ENCODE results near the gene PTH1R.

The PTH1R gene

DNA sequence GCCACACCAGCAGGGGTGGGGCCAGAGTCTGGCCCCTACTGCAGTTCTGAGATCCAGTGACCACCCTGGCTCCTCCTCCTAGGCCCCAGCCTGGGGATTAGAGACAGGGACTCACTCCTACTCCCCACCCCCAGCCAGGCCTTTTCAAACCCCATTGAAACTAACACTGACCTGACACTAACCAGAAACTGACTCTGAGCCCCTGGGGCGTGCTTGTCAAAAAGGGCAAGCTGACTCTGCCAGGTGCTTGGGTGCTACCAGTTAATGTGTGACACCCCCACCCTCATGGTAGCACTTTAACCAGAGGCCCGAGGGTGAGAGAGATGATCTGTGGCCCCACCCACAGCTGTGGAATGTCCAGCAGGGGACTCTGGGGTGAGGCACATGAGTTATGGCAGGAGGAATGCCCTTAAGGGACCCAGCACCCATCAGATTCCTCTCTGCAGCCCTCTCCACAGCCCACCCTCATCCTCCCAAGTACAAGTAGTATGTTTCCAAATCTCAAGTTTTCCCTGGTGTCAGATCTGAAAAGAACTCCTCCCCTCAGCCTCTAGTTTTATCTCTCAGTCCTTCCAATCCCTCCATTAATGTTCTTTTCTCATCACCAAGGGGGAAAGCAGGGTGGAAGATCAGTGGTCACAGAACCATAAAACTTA, 1.4 kb downstream of the PTH1R start:
- Histone ChIP-seq H3K27ac (ENCODE audit: low read length) (no peak overlapping the region), H3K4me1 (ENCODE audit: control insufficient read depth in 1 of 2, insufficient read depth in 2 of 2, low read length in 2 of 2) (peaks cover 0 to 19% of the 10 kb centered on the region in 2 donors), H3K27me3 (ENCODE audit: low read depth, low read length) (peaks cover 12% of the 10 kb centered on the region), H3K4me3 (ENCODE audit: low read depth in 1 of 2, low read length in 2 of 2) (no peak overlapping the region), H3K9me3 (ENCODE audit: control insufficient read depth in 1 of 2, low read length in 2 of 2) (no peaks in the 10 kb centered on the region), H3K36me3 (ENCODE audit: control insufficient read depth in 1 of 2, insufficient read depth in 2 of 2, low read length in 2 of 2) (no peaks in the 10 kb centered on the region)

DNA sequence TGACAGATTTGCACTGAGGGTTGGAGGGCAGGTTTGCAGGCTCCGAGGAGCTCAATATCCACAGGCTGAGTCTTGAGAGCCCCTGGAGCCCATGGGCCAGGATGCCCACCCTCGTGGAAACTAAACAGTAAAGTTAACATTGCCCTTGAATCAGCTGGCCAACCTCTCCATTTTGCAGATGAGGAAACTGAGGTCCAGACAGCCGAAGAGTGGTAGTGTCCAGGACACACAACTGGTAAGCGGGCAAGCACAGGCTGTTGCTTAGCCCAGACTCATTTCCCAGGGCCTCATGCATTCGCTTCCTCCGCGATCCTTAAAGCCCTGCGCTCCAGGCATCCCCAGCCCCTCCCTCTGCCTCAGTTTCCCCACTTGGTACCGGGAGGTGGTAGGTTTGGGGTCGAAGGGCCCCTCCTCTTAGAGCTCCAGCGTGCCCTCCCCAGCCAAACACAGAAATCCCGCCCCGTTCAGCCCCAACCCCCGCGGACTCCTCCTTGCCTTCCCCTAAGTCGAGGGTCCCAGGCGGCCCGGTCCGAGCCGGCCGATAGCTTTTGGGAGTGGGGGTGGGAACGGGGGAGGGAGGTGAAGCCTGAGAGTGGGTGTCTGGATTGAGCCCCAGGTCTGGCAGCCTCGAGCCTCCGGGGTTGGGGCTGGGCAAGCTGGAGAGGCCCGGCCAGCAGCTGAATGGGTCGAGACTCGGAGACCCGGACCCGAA, 3.5 kb downstream of the PTH1R start:
- Histone ChIP-seq H3K4me1 (ENCODE audit: control insufficient read depth in 1 of 2, insufficient read depth in 2 of 2, low read length in 2 of 2) (peaks cover 0 to 11% of the 10 kb centered on the region in 2 donors), H3K4me3 (ENCODE audit: low read depth in 1 of 2, low read length in 2 of 2) (peak overlapping the region in 1 of 2 donors; percentile 72), H3K27ac (ENCODE audit: low read length) (no peak overlapping the region), H3K36me3 (ENCODE audit: control insufficient read depth in 1 of 2, insufficient read depth in 2 of 2, low read length in 2 of 2) (no peaks in the 10 kb centered on the region), H3K9me3 (ENCODE audit: control insufficient read depth in 1 of 2, low read length in 2 of 2) (no peaks in the 10 kb centered on the region), H3K27me3 (ENCODE audit: low read depth, low read length) (peaks cover 24% of the 10 kb centered on the region)

DNA sequence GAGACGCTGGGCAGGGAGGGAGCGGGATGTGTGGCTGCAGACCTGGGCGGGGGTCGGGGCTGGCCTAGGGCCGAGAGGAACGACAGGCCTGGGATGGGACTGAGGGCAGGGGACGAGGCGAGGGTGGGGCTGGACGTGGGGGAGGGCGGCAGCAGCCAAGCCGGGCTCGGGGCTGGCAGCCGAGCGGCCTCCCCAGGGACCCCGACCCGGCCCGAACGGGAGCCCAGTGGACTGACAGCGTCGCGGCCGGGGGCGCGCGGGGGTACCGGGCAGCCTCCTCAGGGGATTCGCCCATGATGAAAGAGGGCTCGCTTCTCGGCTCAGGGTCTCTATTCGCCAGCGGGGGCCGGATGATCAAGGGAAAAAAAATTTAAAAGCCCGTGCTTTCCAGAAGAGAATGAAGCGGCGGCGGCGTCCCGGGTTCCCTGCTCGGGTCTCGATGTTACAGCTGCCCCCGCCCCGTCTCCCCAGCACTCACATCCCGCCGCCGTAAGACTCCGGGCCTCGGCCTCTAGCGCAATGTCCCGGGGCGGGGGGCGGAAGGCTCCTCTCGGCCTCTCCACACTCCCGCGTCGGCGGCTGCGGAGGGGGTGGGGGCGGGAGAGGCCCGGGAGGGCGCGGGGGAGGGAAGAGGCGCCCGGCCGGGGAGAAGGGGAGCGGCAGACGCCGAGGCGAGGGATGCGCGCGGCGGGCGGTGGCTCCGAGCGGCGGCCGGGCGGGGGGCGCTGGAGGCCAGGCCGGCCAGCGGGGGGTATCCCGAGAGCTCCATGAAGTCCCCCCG, 4.3 kb downstream of the PTH1R start:
- Histone ChIP-seq H3K27ac (ENCODE audit: low read length) (no peak overlapping the region), H3K4me3 (ENCODE audit: low read depth in 1 of 2, low read length in 2 of 2) (peak overlapping the region in 1 of 2 donors; percentile 72), H3K36me3 (ENCODE audit: control insufficient read depth in 1 of 2, insufficient read depth in 2 of 2, low read length in 2 of 2) (no peaks in the 10 kb centered on the region), H3K27me3 (ENCODE audit: low read depth, low read length) (peaks cover 24% of the 10 kb centered on the region), H3K4me1 (ENCODE audit: control insufficient read depth in 1 of 2, insufficient read depth in 2 of 2, low read length in 2 of 2) (peaks cover 0 to 11% of the 10 kb centered on the region in 2 donors), H3K9me3 (ENCODE audit: control insufficient read depth in 1 of 2, low read length in 2 of 2) (no peaks in the 10 kb centered on the region)

DNA sequence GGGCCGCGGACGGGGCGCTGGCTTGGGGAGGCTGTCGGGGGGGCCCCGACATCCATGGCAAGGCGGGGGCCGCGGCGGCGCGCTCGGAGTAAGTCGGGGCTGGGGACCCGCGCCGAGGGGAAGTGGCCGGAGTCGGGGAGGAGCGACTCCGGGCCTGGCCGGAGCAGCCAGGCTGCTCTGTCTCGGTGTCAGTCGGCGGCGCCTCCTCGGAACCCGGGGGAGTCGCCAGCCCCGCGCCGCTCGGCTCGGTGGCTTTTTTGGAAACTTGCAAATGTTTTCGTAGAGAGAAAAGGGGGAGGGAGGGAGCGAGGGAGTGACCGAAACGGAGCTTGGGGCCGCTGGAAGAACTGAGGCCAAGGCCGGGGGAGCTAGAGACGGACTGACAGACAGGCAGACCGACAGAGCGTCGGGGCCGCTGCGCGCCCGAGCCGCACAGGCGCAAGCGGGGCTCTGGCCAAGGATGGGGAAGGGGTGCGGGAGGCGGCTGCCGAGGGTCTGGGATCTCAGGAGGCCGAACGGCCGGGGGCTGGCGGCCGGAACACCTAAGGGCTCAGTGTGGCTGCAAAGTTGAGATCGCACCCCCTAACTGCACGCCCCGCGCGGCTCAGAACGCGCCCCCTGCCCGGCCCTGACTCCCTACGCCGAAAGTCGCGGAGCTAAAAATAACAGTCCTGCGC, 5.0 kb downstream of the PTH1R start:
- Histone ChIP-seq H3K4me3 (ENCODE audit: low read depth in 1 of 2, low read length in 2 of 2) (peak overlapping the region; percentile 39 to 72), H3K36me3 (ENCODE audit: control insufficient read depth in 1 of 2, insufficient read depth in 2 of 2, low read length in 2 of 2) (no peaks in the 10 kb centered on the region), H3K27me3 (ENCODE audit: low read depth, low read length) (peaks cover 24% of the 10 kb centered on the region), H3K27ac (ENCODE audit: low read length) (no peak overlapping the region), H3K9me3 (ENCODE audit: control insufficient read depth in 1 of 2, low read length in 2 of 2) (no peaks in the 10 kb centered on the region), H3K4me1 (ENCODE audit: control insufficient read depth in 1 of 2, insufficient read depth in 2 of 2, low read length in 2 of 2) (peaks cover 0 to 11% of the 10 kb centered on the region in 2 donors)

DNA sequence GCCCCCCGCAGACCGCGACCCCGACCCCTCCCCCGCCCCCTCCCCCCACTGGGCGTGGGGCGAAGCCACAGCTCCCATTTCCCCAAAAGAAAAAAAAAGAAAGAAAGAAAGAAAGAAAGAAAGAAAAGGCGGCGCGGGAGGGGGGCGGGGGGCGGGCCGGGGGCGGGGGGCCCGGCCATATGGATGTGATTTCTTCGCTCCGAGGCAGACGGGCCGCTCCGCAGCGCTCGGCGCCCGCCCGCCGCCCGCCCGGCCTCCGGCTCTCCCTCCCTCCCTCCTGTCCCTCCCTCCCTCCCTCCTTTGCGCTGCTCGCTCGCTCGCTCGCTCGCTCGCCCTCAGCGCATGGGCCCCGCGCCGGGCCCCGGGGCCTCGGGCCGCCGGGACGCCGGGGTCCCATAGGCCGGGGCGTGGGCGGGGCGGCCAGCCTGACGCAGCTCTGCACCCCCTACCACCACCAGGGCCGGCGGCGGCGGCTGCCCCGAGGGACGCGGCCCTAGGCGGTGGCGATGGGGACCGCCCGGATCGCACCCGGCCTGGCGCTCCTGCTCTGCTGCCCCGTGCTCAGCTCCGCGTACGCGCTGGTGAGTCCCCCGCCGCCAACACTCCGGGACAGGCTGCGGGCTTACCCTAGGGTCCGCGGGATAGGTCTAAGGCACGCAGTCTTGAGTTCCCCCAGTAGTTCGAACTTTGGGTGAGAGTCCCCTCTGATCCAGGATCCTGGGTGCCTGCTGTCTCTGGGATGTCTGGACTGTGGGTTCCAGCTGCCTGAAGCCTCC, 5.7 kb downstream of the PTH1R start:
- H3K27me3 ChIP-seq (ENCODE audit: low read depth, low read length), result peaks cover 24% of the 10 kb centered on the region
- H3K9me3 ChIP-seq (ENCODE audit: control insufficient read depth in 1 of 2, low read length in 2 of 2), result no peaks in the 10 kb centered on the region
- peaks cover 0 to 11% of the 10 kb centered on the region in 2 donors for H3K4me1 ChIP-seq (ENCODE audit: control insufficient read depth in 1 of 2, insufficient read depth in 2 of 2, low read length in 2 of 2)
- peak overlapping the region in 1 of 2 donors; percentile 72 for H3K4me3 ChIP-seq (ENCODE audit: low read depth in 1 of 2, low read length in 2 of 2)
- no peaks in the 10 kb centered on the region for H3K36me3 ChIP-seq (ENCODE audit: control insufficient read depth in 1 of 2, insufficient read depth in 2 of 2, low read length in 2 of 2)
- H3K27ac ChIP-seq (ENCODE audit: low read length), result no peak overlapping the region

DNA sequence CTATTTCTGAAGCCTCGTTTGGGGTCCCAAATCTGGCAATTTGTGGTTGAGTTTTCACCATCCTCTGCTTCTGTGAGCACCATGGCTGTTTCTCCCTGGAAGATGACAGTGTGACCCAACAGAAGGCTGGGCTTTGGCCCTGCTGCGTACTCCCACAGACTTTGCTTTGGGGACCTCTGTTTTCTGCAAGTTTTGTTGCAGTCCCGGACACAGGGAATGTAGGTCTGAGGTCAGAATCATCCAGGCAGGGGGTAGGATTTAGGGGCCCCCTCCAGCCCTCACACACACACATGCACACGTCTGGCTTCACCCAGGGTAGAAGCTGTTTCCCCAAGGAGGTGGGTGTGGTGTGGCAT, 6.3 kb downstream of the PTH1R start:
- Histone ChIP-seq H3K9me3 (ENCODE audit: control insufficient read depth in 1 of 2, low read length in 2 of 2) (no peaks in the 10 kb centered on the region), H3K27me3 (ENCODE audit: low read depth, low read length) (peaks cover 24% of the 10 kb centered on the region), H3K4me3 (ENCODE audit: low read depth in 1 of 2, low read length in 2 of 2) (peak overlapping the region in 1 of 2 donors; percentile 45), H3K36me3 (ENCODE audit: control insufficient read depth in 1 of 2, insufficient read depth in 2 of 2, low read length in 2 of 2) (no peaks in the 10 kb centered on the region), H3K27ac (ENCODE audit: low read length) (no peak overlapping the region), H3K4me1 (ENCODE audit: control insufficient read depth in 1 of 2, insufficient read depth in 2 of 2, low read length in 2 of 2) (peaks cover 0 to 11% of the 10 kb centered on the region in 2 donors)

DNA sequence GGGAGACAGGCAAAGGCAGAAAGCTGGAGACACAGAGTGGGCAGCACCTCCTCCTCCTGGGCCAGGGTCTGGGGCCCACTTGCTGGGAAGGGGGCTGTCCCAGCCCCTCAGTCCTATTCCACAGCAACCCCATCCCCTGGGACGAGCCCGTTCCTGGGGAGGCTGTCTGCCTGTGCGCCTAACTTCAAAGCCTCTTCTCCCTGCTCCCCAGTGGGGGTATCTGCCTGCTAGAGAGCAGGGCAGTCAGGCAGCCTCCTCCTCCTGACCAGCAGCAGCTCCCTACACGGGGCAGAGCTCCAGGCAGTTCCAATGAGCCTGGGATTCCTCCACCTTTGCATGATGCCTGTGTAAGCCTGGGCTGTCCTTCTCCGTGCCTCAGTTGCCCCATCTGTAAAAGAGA, 6.9 kb downstream of the PTH1R start:
- H3K27me3 ChIP-seq (ENCODE audit: low read depth, low read length), result peaks cover 24% of the 10 kb centered on the region
- no peaks in the 10 kb centered on the region for H3K36me3 ChIP-seq (ENCODE audit: control insufficient read depth in 1 of 2, insufficient read depth in 2 of 2, low read length in 2 of 2)
- H3K27ac ChIP-seq (ENCODE audit: low read length), result no peak overlapping the region
- H3K9me3 ChIP-seq (ENCODE audit: control insufficient read depth in 1 of 2, low read length in 2 of 2), result no peaks in the 10 kb centered on the region
- H3K4me3 ChIP-seq (ENCODE audit: low read depth in 1 of 2, low read length in 2 of 2), result no peak overlapping the region
- peaks cover 0 to 11% of the 10 kb centered on the region in 2 donors for H3K4me1 ChIP-seq (ENCODE audit: control insufficient read depth in 1 of 2, insufficient read depth in 2 of 2, low read length in 2 of 2)

DNA sequence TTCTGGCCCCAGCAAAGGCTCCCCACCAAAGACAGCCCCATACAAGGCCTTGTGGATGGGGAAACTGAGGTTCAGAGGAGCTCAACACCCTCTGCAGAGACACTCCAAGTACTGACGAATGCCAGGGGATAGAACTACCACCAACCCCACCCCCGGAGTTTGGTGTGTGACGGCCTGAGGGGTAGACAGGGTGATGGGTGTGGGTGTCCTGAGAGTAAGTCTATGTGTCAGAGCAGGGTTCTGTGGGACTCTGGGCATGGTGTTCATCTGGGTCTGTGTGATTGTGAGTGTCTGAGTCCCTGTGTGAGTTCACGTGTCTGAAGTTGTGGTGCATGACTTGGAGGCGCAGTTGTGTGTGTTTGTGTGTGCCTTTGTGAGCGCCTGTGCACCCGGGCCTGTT, 7.4 kb downstream of the PTH1R start:
- Histone ChIP-seq H3K9me3 (ENCODE audit: control insufficient read depth in 1 of 2, low read length in 2 of 2) (no peaks in the 10 kb centered on the region), H3K4me3 (ENCODE audit: low read depth in 1 of 2, low read length in 2 of 2) (no peak overlapping the region), H3K27ac (ENCODE audit: low read length) (no peak overlapping the region), H3K27me3 (ENCODE audit: low read depth, low read length) (peaks cover 24% of the 10 kb centered on the region), H3K4me1 (ENCODE audit: control insufficient read depth in 1 of 2, insufficient read depth in 2 of 2, low read length in 2 of 2) (peaks cover 0 to 11% of the 10 kb centered on the region in 2 donors), H3K36me3 (ENCODE audit: control insufficient read depth in 1 of 2, insufficient read depth in 2 of 2, low read length in 2 of 2) (no peaks in the 10 kb centered on the region)

DNA sequence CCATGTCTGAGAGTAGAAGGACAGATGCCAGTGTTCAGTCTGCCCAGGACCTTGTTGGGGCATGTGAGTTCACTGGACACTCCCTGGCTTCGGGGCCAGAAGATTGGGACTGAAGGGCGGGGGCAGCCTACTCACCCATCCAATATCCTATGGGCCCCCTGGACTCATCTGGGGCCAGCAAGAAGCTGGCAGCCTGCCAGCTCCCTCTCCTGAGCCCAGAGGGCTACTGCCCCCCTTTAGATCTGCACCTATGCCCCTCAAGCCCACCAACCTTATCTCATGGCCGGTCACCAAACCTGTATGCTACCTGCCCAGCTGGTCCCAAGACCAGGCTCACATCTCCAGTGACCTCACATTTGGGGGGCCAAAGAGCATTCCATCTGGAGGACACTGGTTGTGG, 8.1 kb downstream of the PTH1R start:
- Histone ChIP-seq H3K4me1 (ENCODE audit: control insufficient read depth in 1 of 2, insufficient read depth in 2 of 2, low read length in 2 of 2) (peaks cover 0 to 11% of the 10 kb centered on the region in 2 donors), H3K4me3 (ENCODE audit: low read depth in 1 of 2, low read length in 2 of 2) (no peak overlapping the region), H3K27ac (ENCODE audit: low read length) (no peak overlapping the region), H3K36me3 (ENCODE audit: control insufficient read depth in 1 of 2, insufficient read depth in 2 of 2, low read length in 2 of 2) (no peaks in the 10 kb centered on the region), H3K9me3 (ENCODE audit: control insufficient read depth in 1 of 2, low read length in 2 of 2) (no peaks in the 10 kb centered on the region), H3K27me3 (ENCODE audit: low read depth, low read length) (peaks cover 22% of the 10 kb centered on the region)

DNA sequence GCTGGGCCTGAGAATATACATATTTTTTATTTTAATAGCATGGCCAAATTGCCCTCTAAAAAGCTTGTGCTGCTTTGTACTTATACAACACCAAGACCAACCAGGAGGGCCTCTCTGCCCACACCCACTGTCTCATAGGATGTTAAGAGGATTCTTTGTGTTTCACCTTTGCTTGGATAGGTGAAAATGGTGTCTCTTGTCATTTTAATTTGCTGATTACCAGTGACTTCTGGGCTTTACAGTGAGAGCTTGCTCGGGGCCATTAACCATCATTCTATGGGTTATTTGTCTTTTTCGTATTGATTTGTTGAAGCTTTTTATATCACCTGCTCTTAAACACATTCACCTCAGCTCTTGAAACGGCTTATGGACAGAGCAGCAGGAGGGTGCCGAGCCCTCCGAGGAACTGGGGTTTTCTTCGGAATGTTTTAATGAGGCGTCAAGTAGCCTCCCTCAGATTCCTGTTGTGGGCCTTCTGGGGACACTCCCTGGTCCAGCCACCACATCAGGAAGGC, 10.5 kb downstream of the PTH1R start:
- H3K4me1 ChIP-seq (ENCODE audit: control insufficient read depth in 1 of 2, insufficient read depth in 2 of 2, low read length in 2 of 2), result peaks cover 4 to 16% of the 10 kb centered on the region in 2 donors
- H3K27me3 ChIP-seq (ENCODE audit: low read depth, low read length), result peaks cover 17% of the 10 kb centered on the region
- H3K4me3 ChIP-seq (ENCODE audit: low read depth in 1 of 2, low read length in 2 of 2), result no peak overlapping the region
- H3K27ac ChIP-seq (ENCODE audit: low read length), result no peak overlapping the region
- no peaks in the 10 kb centered on the region for H3K9me3 ChIP-seq (ENCODE audit: control insufficient read depth in 1 of 2, low read length in 2 of 2)
- no peaks in the 10 kb centered on the region for H3K36me3 ChIP-seq (ENCODE audit: control insufficient read depth in 1 of 2, insufficient read depth in 2 of 2, low read length in 2 of 2)
